HG02610 (cell line): ENCODE measurements around the gene CACYBP.
"Not testable (repeated sequence)": the region's sequence is repeated elsewhere in the genome, so short reads cannot be mapped to it uniquely, and the experiment has no call there.

Experiments
- ATAC-seq: cut with Tn5 transposase; IDR thresholded peaks from one replicate; pipeline ENCODE4 v1.9.1; 2021; ENCODE audit warnings: mild to moderate bottlenecking, moderate library complexity; ENCODE audit not compliant: unreplicated experiment

Gene CACYBP

DNA sequence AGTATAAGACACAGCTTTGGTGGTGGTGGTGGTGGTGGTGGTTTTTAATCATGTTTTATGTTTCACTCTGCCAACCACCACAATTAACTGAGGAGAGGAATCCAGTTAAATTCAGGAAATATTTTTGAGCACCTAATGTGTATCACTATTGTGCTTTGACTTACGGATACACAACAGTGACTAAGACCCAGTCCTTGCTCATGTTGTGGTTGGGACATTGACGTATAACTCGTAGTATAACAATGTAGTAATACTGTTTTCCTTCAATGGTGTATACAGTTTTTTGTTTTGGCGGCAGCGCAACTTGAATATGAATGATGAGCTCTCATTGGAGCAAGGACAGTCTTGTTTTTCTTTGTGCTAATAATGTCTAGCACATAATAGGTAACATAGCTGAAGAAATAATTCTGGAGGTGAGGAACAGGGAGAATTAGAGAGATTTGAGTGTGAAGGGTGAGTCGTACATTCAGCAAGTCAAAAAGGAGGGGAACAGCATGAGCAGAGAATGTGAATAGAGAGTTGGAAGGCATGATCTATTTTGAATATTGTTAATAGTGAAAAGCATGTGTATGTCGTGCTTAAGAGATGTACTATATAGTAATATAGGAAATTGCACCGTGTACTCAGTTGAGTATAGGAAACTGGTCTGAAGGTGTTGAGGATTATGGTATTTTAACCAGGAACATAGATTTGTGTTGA lies 5.5 kb downstream of the CACYBP start:
- no peak for ATAC-seq

DNA sequence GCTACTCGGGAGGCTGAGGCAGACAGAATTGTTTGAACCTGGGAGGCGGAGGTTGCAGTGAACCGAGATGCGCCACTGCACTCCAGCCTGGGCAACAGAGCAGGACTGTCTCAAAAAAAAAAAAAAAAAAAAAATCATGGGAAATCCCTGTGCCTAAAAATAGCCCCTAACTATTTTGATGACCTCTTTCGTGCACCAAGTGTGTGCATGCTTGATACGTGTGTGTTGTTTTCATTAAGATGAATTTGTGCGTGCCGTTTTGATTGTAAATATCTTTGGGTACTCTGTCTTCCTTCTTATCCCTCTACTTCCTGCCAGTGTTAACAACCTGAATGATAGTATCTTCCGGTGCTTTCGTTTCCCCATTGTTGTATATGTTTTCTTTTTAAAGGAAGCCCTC lies 9.8 kb downstream of the CACYBP start:
- no peak for ATAC-seq

DNA sequence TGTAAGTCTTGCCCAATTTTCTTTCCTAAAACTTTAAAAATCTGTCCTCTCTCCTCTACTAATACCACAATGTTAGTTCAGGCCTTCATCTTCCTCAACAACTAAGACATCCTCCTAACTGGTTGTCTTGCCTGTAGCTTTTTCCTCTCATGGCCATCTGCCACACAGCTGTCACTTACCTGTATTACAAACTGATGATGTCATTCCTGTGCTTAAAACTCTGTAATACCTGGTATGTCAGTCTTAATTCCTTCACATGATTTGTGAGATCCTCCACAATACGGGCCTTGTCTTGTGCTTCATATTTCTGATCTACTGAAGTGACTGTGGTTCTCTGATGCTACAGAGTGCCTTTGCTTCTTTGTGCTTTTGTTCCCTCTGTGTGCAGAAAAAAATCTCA lies 13.7 kb downstream of the CACYBP start:
- ATAC-seq, result no peak

DNA sequence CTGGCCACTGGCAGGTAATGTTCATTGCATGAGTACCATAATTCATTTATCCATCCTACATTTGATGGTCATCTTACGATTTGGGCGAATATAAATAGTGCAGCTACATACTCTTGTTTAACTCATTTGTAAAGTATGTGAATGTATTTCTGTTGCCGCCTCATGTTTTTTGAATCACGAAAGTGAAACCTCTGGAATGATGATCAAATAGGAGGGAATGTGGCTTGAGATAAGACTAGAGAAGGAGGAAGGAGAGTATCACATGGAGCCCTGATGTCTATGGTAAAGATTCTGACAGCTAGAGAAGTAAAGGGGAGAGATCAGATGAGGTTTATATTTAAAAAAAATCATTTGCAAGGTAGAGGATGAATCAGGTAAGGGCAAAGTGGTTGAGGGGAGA lies 15.5 kb downstream of the CACYBP start:
- no peak for ATAC-seq

DNA sequence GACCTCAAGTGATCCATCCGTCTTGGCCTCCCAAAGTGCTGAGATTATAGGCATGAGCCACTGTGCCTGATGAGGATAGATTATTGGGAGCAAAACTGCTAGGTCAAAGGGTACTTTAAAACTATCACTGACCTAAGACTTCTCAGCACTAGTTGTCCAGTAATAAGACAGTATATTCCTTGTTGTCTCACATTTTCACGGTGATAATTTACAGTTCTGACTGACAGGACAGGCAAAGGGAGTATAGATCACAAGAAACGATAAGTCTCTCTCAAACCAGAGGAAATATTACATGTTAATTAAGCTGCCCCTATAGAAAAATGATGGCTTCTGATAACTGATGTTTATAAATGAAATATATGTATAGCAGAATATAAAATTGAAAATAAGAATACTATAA lies 19.8 kb downstream of the CACYBP start:
- ATAC-seq, result no peak

DNA sequence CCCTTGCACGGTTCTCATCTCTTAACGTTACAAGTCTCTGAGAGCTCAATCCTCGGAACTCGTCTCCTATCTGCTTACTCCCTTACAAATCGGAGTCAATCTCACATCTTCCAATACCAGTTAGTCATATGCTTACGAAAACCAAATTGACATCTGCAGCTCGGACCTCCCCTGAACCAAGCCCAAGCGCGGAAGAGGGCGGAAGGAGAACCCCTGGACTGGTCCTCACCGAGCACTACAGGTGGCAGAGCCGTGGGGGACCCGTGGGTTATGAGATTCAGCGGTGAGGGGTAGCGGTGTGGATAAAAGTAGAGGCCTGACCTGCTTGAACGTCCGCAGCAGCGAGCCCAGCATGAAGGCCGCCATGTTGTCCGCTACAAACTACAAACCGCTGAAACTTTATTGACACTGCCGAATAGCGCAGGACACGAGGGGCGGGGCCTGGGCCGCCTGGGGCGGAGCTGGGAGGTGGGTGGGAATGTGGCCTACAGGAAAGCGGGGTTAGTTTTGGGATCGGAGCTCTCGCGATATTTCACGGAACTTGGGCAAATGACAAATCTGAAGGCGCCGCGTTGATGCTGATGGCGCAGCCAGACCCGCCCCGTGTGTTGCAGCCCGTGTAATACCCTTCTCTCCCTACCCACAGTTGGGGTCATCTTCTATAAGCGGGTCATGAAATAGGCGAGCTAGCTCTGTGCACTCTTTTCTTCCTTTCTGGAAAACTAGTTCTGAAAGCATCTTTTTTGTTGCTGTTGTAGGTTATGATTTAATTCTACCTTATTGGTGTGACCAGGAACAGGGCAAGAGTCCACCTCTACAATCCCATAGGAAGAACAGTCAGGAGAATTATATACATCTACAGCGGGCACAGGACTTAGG lies 23.5 kb downstream of the CACYBP start, which contains the start of gene MRPS14:
Gene MRPS14, minus strand, starts transcription at position 383 of the 879 bp plus-strand sequence. Its CDS starts 17 bp downstream, at position 366.
- peak; percentile 94 for ATAC-seq

DNA sequence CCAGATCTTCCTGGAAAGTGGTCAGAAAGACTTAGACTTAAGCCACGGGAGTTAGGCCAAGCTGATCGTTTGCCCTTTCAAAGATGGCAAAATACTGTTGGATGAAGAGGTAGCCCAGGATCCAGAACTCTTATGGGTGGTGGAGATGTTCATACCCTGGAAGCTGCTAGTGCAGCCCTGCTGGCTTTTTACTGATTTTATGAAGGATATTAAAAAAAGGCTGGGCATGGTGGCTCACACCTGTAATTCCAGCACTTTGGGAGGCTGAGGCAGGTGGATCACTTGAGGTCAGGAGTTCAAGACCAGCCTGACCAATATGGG lies 24.1 kb downstream of the CACYBP start:
- not testable (repeated sequence) for ATAC-seq

DNA sequence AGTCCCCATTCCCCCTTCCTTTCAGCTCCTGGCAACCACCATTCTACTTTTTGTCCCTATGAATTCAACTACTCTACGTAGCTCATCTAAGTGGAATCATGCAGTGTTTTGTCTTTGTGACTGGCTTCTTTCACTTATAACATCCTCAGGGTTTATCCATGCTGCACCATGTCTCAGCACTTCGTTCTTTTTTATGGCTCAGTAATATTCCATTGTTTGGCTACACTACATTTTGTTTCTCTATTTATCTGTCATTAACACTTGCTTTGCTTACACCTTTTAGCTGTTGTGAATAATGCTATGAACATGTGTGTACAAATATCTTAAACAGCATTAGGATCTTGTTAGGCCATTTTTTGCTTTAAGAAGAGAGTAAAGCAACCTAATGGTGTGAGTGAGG lies 25.0 kb downstream of the CACYBP start:
- no peak for ATAC-seq

DNA sequence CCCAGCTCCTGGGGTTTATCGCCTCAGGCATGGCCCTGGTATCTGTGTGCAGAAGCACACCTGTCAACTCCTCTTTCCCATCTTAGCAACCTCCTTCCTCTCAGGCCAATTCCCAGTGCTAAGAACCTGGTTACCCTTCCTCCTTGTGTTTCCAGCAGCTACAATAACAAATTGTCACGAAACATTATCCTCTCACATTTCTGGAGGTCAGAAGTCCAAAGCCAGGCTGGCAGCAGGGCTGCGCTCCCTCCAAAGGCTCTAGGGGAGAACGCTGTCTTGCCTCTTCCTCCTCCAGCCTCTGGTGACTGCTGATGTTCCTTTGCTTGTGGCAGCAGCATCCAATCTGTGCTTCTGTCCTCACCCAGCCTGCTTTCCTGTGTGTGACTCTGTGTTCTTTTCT lies 34.2 kb downstream of the CACYBP start:
- no peak for ATAC-seq

DNA sequence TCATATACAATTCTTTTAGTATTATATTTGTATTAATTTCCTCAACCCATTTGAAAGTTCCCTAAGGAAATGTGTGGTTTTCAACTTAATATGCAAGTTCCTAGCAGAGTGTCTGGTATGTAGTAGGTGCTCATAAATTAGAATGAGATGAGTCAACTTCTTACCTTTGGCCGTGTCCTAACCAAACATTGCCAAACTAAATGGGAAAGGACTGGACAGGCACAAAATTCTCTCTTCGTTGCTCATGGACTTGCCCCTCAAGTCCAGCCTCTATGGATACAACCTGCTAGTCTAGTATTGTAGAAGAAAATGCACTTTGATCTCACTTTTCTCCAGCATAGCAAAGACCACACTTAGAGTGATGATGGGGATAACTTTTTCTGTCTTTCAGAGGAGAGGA lies 35.0 kb downstream of the CACYBP start:
- ATAC-seq, result no peak

DNA sequence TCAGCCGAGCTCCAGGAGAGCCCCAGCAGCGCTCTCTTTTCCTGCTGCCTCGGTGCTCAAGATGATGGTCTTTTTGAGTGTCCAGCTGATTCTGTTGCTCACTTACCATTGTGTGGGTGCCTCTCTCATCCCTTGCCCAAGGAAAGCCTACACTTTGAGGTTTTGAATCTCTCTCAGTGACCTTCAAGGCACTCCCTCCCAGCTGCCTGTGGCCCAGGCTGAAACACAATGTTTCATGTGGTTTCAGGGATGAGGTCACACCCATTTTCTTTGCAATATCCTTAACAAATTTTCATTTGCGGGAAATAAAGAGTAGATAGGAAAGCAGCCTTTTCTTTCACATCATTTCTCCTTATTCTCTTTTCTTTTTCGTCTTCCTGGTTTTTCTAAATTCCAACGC lies 36.1 kb downstream of the CACYBP start:
- ATAC-seq, result no peak

DNA sequence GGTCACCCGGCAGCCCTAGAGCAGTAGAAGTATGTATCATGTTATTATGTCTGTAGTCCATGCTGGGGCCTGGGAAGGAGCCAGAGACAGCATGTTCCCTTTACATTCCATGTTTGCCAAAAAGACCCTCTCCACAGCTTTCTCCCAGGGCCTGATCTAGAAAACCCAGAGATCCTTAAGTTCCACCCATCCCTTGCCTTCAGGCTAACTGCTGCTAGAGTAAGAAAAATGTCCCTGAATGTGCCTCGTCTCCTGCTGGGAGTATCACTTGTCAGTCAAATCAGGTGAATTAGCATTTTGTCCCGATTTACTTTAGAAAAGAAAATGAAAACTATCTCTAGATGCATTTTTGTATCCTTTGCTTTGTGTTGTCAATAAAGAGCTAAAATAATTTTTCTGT lies 36.7 kb downstream of the CACYBP start:
- no peak for ATAC-seq

DNA sequence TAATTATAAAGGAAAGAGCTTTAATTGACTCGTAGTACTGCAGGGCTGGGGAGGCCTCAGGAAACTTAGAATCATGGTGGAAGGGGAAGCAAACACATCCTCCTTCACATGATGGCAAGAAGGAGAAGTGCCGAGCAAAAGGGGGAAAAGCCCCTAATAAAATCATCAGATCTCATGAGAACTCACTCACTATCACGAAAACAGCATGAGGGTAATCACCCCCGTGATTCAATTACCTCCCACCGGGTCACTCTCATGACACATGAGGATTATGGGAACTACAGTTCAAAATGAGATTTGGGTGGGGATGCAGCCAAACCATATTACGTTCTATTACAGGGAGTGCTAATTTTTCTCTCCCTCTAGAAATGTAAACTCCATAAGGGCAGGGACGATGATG lies 37.7 kb downstream of the CACYBP start:
- ATAC-seq, result no peak

DNA sequence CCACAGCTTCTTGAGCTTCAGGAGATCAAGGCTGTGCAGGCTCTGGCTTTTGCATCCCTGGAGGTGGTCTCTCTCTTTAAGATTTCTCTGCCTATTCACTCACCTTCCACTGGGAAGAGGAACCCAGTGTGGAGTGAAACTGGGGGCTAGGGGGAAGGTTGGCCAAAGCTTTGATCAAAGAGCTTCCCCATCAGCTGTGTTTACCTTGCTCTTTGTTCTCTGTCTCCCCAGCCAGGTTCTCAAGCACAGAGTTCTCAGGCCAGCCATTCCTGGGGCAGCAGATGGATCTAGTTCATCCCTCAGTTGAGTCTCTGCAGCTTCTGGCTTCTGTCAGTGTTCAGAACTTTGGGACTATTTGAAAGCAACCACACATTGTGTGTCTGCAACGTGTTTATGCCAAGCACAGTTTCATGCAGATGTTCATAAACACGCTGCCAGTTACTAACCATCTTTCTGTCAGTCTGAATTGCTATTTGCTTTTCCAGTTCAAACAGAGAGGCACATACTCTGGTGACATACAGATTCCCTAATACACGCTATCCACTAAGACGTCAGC lies 40.7 kb downstream of the CACYBP start:
- ATAC-seq, result no peak

DNA sequence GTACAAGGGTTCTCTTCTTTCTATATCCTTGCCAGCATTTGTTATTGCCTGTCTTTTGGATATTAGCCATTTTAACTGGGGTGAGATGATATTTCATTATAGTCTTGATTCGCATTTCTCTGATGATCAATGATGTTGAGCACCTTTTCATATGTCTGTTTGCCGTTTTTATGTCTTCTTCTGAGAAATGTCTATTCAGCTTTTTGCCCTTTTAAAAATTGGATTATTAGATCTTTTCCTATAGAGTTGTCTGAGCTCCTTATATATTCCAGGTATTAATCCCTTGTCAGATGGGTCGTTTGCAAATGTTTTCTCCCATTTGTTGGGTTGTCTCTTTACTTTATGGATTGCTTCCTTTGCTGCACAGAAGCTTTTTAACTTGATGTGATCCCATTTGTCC lies 42.9 kb downstream of the CACYBP start:
- ATAC-seq, result no peak

DNA sequence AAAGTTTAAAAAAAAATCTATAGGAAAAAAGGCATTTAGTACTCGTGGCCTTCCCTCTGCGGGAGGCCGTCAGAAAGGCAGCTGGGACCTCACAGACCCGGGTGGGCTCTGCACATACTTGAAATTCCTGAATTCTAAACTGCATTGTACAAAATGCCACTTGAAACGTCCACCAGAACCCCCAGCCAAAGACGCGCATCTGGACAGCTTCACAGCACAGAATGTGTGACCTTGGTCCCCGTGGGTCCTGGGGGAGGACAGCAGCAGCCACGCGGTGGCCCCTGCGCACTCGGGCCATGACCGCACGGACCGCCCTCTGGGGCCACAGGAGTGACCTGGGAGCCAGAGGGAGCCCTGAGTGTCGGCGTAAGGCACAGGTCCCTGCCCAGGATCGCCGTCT lies 44.1 kb downstream of the CACYBP start:
- ATAC-seq, result no peak

DNA sequence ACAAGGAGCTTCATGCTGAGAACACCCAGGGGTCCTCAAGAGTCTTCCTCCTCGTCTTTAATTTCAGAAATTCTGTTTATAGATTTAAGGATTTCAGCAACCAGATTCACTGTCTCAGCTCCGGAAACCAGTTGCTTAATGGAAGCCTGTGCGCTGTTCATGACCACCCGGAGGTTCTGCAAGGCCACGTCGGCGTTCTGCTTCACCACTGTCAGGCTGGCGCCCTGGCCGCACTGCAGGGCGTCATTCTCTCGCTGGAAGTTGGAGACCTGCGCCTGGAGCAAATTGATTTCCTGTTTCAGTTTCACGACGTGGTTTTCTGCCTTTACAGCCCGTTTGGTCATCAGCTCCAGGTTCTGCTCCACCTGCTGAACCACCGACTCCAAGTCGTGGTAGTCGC lies 44.8 kb downstream of the CACYBP start:
- not testable (repeated sequence) for ATAC-seq

DNA sequence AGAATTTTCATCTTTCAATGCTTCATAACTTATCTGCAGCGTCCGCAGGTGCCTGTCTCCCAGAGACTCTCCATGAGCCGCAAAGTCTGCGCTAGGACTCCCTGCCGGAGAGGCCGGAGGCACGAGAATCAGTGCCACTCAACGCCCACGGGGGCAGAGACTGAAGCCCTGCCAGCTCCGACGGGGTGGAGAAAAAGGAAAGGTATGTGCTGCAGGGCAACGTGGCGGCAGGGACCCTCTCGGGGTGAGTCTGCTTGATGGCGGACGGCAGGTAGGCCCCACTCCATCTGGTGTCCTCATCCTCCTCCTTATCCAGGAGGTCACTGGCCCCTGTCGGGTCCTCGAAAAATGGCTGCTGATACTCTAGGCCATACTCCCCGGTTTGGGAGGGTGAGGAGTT lies 45.4 kb downstream of the CACYBP start:
- ATAC-seq, result no peak

DNA sequence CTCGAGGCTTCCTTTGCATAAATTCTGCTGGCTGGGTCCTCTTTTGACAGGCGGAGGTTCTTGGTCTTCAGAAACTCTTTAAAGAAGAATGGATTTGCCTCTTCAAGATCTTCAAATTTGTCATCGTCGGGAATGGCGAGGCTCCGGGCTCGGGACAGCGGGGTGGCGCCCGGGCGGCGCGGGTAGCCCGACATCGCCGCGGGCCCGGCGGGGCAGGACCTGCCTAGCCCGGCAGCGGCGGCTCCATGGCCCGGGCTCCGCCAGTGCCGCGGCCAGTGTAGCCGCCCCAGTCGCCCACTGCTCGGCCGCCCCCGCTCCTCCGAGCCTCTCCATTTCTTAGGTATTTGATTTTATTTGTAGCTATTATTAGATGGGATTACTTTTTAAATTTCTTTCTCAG lies 45.8 kb downstream of the CACYBP start:
- no peak for ATAC-seq

DNA sequence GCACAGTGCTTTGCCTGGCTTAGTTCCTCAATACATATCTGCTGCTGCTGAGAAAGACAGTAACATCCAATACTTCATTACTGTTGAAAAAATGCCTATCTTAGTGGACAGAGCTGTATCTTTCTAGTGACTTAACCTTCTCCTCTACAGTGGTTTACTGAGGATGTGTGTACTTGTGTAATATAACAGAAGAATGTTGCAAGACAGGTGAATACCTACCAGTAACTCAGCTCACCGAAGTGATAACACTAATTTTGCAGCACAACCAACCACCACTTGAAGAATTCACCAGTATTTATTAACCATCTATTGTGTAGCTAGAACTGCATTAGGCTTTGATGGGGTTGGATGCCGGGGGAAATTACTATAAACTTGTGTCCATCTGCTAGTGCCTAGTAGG lies 51.2 kb downstream of the CACYBP start:
- no peak for ATAC-seq

DNA sequence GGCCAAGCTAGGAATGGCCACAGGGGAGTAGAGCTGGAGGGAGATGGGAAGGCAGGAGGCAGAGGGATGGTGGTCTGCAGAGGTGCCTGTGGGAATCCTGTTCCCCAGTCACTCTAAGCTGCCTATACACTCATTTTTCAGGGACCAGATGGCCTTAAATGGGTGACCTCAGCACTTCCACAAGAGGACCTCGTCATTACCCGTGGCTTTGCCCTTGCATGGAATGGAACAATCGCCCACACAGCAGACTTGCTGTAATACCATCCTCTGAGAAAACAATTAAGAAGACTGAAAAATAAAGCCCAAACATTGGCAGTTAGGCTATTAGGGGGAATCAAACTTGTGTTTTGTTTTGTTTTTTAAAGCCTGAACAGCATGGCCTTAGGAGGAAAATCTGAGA lies 55.0 kb downstream of the CACYBP start:
- ATAC-seq, result no peak
